Testis (tissue), 2 donors: ENCODE results near the gene TULP4.

Experiments used
- CTCF ChIP-seq, 3 experiments: fragments of 450-650 bp in 2 of 3; fragments of 200-600 bp in 1 of 3; sonication (generic) in 1 of 3; IDR thresholded peaks; one replicate each; pipeline ENCODE4 v1.5.1; 2016 to 2019; ENCODE audit warnings: antibody characterized with exemption in 3 of 3, mild to moderate bottlenecking in 2 of 3, moderate library complexity in 1 of 3
- POLR2A ChIP-seq: fragments of 450-650 bp; IDR thresholded peaks from one replicate; pipeline ENCODE4 v1.6.1; 2017; ENCODE audit warnings: antibody characterized with exemption, mild to moderate bottlenecking, moderate library complexity

- TF ChIP-seq CTCF (IDR thresholded peaks at IDR 0.05): no peak
- TF ChIP-seq POLR2A: no peak
Measured at GRCh38 chr6:158411998-158412397, 99.7 kb downstream of the TULP4 start.
